GM20000 (cell line): ENCODE measurements around the gene PLEKHA6.

Experiments
- DNase-seq: peaks from one replicate; pipeline ENCODE4 v3.0.0; 2012; ENCODE audit warnings: low spot score
- CTCF ChIP-seq: IDR thresholded peaks from 2 replicates; pipeline ENCODE4 v1.5.1; 2012; ENCODE audit warnings: mild to moderate bottlenecking, control low read depth; ENCODE audit errors: extremely low read depth, missing control alignments

Gene PLEKHA6

DNA sequence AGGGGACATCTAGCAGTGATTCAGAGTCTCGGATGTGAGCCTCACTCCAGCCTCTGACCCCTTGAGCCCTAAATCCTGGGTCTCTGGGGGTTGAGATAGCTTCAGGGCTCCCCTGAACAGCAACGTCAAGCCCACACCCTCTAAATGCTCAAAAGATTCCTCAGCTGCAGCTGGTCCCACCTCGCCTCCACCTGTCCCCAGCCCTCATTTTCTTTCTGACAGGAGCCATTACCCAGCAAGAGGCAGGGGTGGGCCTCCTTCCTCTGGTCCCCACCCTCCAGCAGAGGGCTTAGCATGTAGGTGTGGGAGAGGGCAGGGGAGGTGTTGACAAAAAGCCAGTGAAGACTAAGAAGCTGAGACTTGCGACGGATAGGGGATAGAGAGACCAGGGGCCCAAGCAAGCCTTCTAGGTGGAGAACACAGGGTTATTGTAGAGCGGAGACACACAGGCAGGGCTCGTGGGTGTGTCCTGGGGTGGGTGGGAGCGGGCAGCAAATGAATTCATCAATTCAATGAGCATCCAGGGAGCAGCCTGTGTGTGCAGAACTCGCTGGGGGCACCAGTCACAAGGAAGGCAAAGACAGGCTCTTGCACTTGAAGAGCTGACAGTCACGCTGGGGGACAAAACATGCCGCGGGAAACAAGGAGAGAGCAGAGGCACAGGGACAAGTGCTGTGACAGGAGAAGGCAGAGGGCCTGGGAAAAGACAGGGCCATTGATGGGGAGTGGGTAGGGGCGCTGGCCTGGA lies 97.0 kb downstream of the PLEKHA6 start:
- TF ChIP-seq CTCF = no peak
- DNase-seq = no peak

GRCh38 chr1:204261746-204262505 lies 97.8 kb downstream of the PLEKHA6 start:
- no peak for DNase-seq
- TF ChIP-seq CTCF = no peak

GRCh38 chr1:204261266-204261665 lies 98.5 kb downstream of the PLEKHA6 start:
- no peak for DNase-seq
- no peak for TF ChIP-seq CTCF

- no peak for TF ChIP-seq CTCF
- DNase-seq = no peak
Observed at GRCh38 chr1:204260601-204261197, 99.0 kb downstream of the PLEKHA6 start.

DNA sequence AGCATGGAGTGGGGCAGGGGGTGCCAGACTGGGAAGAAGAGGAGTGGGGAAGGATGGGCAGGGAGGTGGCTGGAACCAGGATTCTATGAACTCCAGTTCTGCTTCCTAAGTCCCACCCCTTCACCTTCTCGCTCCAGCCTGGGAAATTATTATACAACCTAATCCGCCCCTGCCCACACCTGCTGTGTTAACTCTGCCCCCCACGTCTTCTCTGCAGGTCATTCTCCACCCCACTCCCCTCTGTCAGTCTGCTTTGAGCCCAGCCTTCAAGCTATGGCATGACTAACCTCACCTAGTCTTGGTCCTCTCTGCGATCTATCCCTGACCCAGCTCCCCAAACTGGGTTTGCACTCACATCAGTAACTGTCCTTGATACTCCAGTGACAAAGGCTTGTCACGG lies 99.9 kb downstream of the PLEKHA6 start:
- no peak for DNase-seq
- no peak for TF ChIP-seq CTCF

- no peak for TF ChIP-seq CTCF
- no peak for DNase-seq
Observed at GRCh38 chr1:204259196-204259595, 100.5 kb downstream of the PLEKHA6 start.

DNA sequence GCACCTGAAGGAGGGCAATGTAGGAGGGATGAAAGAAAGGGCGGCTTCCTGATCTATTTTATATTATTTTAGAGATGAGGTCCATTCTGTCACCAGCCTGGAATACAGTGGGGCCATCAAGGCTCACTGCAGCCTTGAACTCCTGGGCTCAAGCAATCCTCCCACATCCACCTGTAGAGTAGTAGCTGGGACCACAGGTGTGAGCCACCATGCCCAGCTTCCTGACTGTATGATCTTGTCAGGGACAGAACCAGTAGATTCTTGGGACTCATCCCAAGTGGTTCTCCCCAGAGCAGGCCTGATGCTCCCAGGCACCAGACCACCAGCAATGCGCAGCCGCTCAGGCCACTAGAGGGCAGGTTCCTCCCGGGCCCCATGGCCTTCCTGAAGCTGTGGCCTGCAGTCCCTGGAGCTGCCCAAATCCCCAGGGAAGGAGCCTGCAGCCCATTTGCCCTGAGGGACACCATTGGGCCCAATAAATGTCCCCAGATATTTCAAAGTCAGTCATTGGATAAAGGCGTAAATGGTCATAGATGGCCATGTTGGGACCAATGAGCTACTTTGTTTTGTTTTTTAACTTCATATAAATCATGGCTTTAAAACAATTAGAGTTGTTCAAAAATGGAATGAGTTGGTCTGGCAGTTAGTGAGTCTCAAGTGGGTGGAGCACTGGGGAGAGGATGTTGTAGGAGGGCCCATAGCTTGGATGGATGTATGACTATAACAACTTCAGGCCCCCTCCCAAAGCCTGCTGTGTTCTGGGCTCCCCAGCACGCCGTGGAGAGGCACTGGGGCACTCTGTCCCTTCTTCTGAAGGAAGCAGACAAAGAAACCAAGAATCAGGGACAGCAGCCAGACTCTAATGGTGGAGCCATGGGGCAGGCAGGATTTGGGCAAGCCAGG lies 101.3 kb downstream of the PLEKHA6 start:
- TF ChIP-seq CTCF = peak; percentile 66
- DNase-seq = peak; percentile 58
